ENCODE data around the gene CNGA1. TPM values are rescaled to one million over a fixed set of nuclear protein-coding genes. Genes with fewer than 3 reads are reported as not detected.

CNGA1 gene
- total RNA-seq, 1 experiment from 2014 or later, result 1.0 TPM

- Histone ChIP-seq H2BK120ac (ENCODE audit: low read depth, low read length, poor library complexity, severe bottlenecking) (no peak overlapping the region), H4K8ac (replicated peaks; ENCODE audit: insufficient read length, low read depth, low read length) (no peak overlapping the region), H3K23me2 (ENCODE audit: insufficient read length, low read depth, low read length, poor library complexity, severe bottlenecking) (no peaks in the 10 kb centered on the region), H3K9me3 (ENCODE audit: control insufficient read depth, low read depth, low read length) (no peaks in the 10 kb centered on the region), H3K4me1 (ENCODE audit: insufficient read depth, low read length) (peaks cover 4% of the 10 kb centered on the region; the same call in 1 of the 2 replicates), H3K23ac (ENCODE audit: insufficient read length, low read depth, low read length) (no peak overlapping the region), H3K79me1 (ENCODE audit: insufficient read depth, low read depth, low read length, poor library complexity, severe bottlenecking) (no peaks in the 10 kb centered on the region), H4K20me1 (ENCODE audit: control insufficient read depth, insufficient read depth, insufficient read length) (no peaks in the 10 kb centered on the region), H3T11ph (ENCODE audit: low read length) (no peak overlapping the region), H4K5ac (ENCODE audit: insufficient read length, low read depth, low read length) (no peak overlapping the region), H3K14ac (ENCODE audit: insufficient read depth, low read length) (no peak overlapping the region), H2AK5ac (ENCODE audit: insufficient read length, low read length) (no peak overlapping the region), H3K56ac (ENCODE audit: insufficient read length, low read depth, low read length) (no peak overlapping the region), H3K27ac (ENCODE audit: insufficient read length, low read depth, low read length) (no peak overlapping the region), H2BK5ac (ENCODE audit: insufficient read length, low read length) (no peak overlapping the region), H4K91ac (ENCODE audit: insufficient read length, low read depth, low read length) (no peak overlapping the region), H2BK20ac (ENCODE audit: low read depth, low read length, poor library complexity, severe bottlenecking) (no peak overlapping the region), H3K27me3 (ENCODE audit: insufficient read depth, low read length) (no peaks in the 10 kb centered on the region), H3K4me2 (ENCODE audit: insufficient read depth, insufficient read length, low read length) (no peak overlapping the region), H3K9ac (ENCODE audit: extremely low read depth, insufficient read length, low read length) (no peak overlapping the region), H3K18ac (ENCODE audit: insufficient read length, low read depth, low read length) (no peak overlapping the region), H3K4ac (ENCODE audit: low read depth, low read length) (no peak overlapping the region), H2BK12ac (ENCODE audit: insufficient read length, low read depth, low read length) (no peak overlapping the region), H2AFZ (ENCODE audit: low read length) (no peak overlapping the region), H3K79me2 (ENCODE audit: insufficient read depth, low read length) (no peaks in the 10 kb centered on the region), H2BK15ac (ENCODE audit: low read depth, low read length) (no peak overlapping the region)
- Mint-ChIP-seq H3K36me3 (ENCODE audit: insufficient read depth in 1 of 3, low read depth in 3 of 3) (peaks cover 16 to 42% (median 31%) of the 10 kb centered on the region in 3 experiments), H3K27ac (peak overlapping the region in 2 of 3 experiments; percentile 71 to 85; a peak in 5 of 7 replicates), H3K4me1 (peaks cover 33 to 46% of the 10 kb centered on the region in 2 experiments), H3K9me3 (peaks cover 0 to 2% of the 10 kb centered on the region in 2 experiments; a peak in 2 of 5 replicates), H3K27me3 (ENCODE audit: low read depth) (no peaks in the 10 kb centered on the region), H3K4me3 (0 out of 5 replicates have a peak overlapping the region, but pooled peaks of 1 of the 2 experiments have one; percentile 12)
- no CpG with 5 or more reads among the region's 3 CpGs for WGBS (ENCODE audit: extremely low coverage, insufficient read length, low lambda C conversion rate)
- DNase-seq, result no peak
- no peak for TF ChIP-seq CTCF (conservative IDR thresholded peaks at IDR 0.05)
Measured at GRCh38 chr4:48030470-48030869, 14.0 kb upstream of the CNGA1 start.
